Peyer's patch (tissue), 4 donors: Measurements from ENCODE around the gene BRPF1.
A peak's percentile ranks its signal among the peaks of the same experiment; 100 is the strongest.

ENCODE experiments used
- CTCF ChIP-seq, 6 experiments: fragments of 450-650 bp in 4 of 6; fragments of 200-600 bp in 2 of 6; sonication (generic) in 1 of 6; IDR thresholded peaks; one replicate each; pipeline ENCODE4 v1.5.1; 2017 to 2019; ENCODE audit warnings: antibody characterized with exemption in 6 of 6, mild to moderate bottlenecking in 3 of 6, moderate library complexity in 1 of 6
- POLR2A ChIP-seq, 2 donors: fragments of 450-650 bp; IDR thresholded peaks; one replicate each; pipeline ENCODE4 v1.5.1; 2017; ENCODE audit warnings: antibody characterized with exemption in 2 of 2, mild to moderate bottlenecking in 2 of 2, moderate library complexity in 2 of 2

DNA sequence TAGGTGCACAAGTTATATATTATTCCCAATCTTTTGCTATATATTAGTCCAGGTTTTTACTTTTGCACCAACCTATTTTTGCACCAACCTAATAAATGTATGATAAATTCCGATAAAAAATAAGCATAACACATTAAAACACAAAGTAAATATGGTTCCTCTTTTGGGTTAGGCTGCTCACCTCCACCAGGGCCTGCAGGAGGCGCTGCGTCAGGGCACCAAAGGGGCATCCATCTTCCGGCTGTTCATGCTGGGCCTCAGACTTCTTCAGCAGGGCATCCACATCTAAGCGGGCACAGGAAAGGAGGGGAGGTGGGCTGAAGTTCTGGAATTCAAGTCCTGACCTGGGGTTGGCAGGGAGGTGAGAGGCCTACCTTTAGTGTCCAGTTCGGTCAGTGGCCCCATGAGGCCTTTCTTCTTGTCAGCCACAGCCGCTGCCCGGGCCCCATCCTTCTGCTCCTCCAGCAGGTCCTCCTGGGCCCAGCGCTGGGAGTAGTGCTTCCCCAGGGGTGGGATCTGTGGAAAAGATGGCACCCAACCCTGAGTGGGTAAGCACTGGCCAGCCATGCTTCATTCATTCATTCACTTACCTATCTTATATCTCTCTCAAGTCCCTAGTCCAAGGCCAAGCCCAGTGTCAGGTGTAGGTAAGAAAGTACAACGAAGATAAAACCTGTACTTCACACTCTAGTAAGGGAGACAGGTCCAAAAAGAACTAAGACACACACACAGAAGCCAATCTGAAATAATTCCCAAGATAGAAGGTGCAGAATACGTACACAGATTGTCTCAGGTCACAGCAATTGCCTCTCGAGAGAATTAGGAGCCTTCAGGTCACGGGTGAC is 55.5 kb downstream of the BRPF1 start:
- TF ChIP-seq POLR2A (IDR thresholded peaks at IDR 0.05): no peak
- TF ChIP-seq CTCF (IDR thresholded peaks at IDR 0.05): peak in 3 of 6 experiments; percentile 7 to 30 (median 22)
